Amygdala (tissue), 56 donors: ENCODE results near the gene UGT1A10.

Experiments
- DNase-seq, 56 donors: peaks; one replicate each; lab custom pipeline; 2025; lab: John Stamatoyannopoulos, UW

Gene UGT1A10

DNA sequence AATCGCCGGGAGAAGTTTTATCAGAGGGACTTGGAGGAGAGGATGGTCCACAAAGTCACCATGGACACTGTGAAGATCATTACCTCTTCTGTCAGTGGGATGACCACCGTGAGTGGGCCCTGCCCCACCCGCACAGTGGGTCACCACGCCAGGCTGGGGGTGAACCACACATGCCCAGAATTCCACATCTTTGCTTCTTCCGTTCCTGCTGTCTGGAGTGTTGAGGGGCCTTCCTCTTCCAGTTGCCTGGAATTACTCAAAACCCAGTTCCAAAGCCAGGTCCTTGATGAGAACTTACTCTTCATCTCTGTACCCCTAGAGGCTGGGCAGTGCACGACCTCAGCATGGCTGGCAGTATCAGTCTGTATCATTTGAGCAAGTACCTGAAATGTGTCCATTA, 164.0 kb downstream of the UGT1A10 start:
- no peak for DNase-seq

DNA sequence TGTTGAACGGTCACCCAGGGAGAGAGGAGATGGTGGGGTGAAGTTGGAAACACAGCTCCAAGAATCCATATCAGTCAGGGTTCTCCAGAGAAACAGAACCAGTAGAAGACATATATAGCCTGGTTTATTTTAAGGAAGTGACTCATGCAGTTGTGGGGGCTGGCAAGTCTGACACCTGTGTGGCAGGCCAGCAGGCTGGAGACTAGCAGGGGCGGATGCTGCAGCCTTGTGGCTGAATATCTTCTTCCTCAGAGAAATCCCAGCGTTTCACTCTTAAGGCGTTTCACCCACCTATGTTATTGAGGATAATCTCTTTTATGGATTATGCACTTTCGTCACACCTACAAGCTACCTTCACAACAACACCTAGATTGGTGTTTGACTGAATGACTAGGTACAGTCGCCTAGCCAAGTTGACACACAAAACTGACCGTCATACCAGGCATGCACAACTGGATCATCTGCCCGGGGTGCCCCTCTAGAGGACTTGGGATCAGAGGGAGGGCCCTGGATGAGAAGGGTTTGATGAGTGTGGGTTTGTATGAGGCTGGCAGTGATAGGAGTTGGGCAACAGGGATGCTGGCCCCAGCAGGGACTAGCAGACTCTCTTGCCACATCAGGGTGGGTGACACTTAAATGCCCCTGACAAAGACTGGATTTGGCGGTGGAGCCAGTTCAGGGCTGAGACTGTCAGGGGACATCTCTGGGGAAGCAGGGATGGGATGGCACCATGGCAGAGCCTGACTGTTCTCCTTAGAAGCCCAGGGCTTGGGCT, 165.3 kb downstream of the UGT1A10 start:
- DNase-seq, result peak in 6 of 56 donors; percentile 5 to 31 (median 14)

DNA sequence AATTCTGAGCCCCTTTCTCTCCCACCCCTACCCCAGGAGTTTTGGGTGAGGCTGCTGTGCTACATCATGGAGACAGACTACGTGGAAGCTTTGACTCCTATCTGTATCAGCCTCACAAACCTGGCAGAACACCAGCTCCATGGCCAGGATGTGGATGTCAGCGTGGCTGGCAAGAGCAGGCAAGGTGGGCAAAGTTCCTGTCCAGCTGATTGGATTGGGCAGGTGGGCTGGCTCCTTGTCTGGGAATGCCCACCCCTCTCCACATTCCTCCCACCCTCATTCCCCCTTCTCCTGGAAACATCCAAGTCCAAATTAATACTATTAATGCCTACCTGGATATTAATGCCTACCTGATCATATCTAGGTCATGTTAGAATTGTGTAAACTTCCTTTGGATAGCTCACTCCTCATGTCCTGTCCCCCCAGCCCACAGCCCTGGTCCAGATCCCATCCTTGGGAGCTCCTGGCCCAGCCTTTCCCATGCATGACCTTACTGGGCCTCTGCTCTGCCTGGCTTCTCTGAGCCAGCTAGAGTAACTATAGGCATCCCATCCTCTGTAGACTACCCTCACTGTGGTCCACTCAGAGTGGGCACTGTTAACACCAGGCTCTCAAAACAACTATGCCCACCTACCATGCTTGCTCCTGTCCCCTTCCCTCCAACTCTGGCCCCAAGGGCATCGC, 166.0 kb downstream of the UGT1A10 start:
- DNase-seq, result no peak

DNA sequence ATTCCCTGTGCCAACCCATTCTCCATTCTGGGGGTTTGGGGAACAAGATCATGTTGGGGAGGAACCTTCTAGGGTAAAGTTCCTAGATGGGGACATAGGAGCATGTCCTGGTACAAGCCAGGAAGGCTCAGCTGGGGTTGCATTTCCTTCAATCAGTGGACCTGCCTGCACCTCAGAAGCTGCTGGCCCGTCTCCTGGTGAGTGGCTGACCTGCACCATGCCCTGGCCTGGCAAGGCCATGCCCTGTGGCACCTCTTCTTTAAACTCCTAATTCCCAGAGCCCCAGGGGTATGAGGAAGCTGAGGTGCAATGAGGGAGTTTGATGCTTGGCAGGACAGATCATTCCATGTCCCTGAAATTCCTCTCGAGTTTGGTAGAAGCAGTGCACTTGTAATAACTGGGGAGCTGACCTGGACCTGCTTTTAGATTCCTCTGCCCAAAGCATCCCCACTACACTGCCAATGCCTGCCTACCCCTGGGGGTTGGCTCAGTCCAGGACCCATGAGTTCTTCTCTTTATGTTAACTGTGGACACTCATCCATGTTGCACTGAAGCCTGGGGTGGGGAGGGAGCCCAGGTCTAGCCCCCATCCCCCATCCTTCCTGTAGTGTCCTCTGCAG, 167.2 kb downstream of the UGT1A10 start:
- DNase-seq, result no peak

DNA sequence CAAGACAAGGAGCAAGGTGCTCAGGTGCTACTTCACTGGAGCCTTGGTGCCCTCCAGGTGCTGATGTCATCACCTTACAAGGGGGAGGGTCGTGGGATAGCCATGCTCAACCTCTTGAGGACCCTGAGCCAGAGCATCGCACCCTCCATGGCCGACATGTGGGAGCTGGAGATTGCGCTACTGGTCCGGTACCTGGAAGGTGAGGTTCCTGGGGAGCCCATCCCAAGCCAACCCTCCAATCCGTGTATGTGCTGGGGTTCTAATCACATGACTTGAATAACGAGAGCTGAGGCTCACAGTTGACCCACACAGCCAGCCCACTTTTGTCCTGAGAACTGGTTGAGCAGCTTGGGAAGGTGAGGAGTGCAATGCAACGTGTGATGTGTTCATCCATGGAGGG, 167.7 kb downstream of the UGT1A10 start:
- DNase-seq, result no peak

DNA sequence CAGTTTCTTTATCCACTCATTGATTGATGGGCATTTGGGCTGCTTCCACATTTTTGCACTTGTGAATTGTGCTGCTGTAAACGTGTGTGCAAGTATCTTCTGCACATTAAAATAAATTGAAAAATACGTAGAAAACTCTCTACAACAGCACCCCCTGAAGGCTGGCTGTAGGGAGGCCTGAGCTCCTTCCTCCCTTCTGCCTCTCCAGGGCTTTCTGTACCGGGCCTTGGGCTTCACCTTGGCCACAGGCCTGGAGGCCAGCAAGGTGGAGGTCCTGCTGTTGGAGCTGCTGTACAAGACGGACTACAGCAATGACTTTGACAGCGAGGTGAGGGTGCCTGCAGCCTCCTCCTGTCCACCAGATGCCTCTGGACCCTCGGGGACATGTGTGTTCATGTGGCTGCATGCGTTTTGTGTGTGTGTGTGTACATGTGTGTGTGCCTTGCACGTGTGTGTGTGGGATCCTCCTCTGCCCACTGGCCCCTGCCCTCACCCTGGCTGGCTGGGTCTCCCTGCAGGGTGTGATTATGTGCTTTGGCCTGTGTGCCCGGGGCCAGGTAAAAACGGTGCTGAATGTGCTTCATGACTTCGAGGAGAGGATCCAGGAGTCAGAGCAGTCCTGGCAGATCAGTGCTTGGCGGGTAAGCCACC, 171.1 kb downstream of the UGT1A10 start:
- no peak for DNase-seq

DNA sequence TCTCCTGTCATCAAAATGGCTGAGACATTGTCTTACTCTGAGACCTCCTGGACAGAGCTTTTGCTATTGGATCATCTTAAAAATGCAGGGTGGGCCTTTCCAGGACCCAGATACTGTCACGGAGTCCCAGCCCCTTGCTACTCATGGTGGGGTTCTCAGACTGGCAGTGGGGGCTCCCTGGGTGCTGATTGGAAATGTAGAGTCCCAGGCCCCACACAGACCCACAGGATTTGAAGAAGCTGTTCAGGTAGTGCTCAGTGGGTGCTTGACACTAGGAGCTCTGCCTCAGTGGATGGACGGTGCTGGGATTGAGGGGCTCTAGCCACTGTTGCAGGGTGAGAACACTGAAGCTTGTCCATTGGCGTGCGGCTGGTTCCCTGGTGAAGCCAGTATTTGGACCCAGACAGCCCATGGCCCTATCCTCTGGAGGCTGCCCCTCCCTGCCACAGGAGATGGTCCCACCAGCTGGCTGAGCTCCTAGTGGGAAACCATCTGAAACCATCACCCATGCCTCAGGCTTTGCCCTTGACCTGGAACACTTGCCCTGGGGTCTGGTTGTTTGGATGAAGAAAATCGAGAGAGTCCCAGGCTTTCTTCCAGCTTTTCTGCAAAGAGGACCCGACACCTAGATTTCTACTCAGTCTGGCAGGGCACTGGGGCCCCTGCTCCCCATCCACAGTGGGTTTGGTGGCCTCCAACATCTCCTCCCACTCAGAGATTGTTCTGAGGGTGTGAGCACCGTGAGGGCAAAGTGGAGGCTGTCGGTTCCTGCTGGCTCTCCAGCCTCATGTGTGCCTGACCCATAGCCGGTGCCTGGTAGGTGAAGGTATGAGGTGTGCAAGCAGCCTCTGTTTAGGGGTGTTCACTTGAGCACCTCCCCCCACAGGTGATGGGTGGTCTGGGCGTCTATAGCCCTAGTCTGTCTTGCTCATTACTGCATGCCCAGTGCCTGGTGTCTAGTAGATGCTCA, 172.0 kb downstream of the UGT1A10 start:
- DNase-seq, result no peak

DNA sequence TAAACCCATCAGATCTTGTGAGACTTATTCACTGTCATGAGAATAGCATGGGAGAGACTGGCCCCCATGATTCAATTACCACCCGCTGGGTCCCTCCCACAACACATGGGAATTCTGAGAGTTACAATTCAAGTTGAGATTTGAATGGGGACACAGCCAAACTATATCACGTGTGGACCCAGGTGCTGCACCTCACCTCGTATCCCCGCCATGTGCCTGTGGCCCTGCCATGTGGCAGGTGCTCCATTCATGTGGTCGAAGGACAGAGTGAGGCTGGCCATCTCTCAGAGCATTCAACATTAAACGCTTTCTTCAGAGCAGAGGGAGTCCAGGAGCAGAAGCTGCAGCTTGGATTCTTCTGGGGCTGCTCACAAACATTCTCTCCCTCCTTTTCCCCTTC, 174.1 kb downstream of the UGT1A10 start:
- DNase-seq, result no peak

DNA sequence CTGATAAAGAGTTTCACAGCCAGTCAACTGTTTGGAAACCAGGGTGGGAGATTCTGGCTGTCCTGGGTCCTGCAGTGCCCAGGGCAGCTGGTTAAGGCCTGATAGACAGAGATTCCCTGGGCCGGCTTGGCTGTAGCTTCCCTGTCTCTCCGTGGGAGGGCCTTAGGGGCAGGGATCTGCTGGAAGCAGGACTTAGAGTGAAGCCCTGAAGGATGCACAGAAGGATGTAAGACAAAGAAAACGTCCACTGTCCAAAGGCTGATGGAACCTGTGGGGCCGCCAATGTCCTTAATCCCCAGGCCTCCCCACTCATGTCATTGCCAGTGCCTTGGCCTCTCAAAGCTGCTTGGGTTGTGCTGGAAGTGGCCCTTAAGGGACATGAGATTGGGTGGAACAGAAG, 174.8 kb downstream of the UGT1A10 start:
- no peak for DNase-seq

DNA sequence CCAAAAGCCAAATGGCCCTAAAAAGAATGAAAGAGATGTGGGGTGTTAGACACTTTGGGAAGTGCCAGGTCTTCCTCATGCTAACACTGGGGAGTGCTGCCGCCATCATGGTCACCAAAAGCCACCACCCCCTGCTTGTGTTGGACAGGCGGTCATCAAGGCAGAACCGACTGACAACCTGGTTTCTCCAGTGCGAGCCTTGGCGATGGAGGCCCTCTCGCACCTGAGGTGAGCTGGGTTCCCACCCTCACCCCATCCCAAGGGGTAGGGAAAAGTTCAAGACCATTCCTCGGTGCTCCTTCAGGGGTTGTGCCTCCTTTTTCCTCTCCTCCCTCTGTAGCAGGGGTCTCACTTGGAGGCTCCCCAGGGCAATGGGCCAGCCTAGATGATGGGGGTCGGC, 175.5 kb downstream of the UGT1A10 start:
- DNase-seq, result no peak

DNA sequence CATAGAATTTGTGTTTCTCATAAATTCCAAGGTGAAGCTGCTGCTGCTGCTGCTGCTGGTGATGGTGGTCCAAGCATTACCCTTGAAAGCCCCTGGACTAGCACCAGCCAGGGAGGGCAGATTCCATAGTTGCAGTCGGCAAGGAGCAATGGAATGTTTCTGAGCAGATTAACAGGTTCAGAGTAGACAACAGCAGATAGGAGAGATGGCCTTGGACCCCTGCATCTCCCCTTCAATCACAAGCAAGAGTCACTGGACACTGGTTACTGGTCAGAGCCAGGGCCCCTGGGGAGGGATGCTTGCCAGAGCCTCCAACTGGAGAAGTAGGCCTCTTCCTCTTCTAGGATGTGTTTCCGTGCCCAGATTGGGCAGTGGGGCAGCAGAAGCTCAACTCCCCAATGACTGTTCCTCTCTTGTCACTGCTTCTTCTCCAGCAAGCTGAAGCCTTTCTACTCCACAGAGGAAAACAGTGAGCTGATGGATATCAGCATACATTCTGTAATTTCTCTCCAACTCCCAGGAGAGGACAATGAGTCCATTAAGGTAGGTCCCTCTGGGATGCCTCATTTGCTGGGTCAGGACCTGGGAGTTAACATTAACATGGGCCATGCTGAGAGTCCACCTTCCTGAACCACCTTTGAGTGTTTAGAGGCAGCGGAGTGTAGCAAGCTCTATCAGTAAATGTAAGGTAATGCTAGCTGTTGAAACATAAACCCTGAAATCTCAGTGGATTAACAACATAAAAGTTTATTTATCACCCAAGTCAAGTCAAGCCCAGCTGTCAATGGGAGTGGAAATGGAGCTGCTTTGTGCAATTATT, 177.2 kb downstream of the UGT1A10 start:
- no peak for DNase-seq

DNA sequence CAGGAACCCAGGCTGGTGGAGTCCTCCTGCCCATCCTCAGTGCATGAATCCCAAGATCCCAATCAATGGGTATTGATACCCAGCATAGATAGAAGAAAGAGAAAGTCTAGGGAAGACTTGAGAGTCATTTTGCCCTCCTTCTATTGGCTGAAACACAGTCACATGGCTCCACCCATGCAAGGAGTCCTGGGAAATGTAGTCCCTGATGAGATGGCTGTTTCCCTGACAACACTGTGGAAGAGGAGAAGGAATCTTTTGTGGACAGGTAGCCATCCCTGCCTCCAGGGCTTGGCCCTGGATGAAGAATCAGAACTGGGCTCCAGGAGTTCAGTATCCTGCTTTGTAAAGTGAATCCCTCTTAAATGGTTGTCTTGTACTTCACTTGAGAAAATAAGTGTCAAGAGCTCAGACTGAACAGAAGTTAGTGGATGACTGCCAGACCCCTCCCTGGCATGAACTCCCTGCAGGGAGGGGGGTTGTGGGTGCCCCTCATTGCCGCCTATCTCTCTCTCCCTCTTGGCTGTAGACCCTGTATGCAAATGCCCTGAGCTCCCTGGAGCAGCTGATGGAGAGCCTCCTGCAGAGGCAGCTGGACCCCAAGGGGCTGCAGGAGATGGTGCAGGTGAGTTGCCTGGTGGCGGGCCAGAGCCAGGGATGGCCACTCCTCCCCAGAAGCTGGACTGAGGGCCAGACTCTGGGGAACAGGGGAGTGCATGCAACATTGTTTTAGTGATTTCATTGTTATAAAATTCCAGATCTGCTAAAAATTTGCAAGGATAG, 178.0 kb downstream of the UGT1A10 start:
- DNase-seq, result no peak

DNA sequence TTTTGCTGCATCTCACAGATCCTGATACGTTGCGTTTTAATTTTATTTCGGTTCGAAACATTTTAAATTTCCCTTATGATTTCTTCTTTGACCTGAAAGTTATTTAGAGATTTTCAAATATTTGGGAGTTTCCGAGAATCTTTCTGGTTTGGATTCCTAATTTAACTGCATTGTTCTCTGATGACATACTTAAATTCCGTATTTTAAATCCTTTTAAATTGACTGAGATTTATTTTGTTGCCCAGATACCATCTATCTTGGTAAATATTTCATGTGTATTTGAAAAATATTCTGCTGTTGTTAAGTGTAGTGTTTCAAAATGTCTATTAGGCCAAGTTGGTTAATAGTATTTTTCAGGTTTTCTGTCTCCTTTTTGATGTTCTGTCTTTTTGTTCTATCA, 179.6 kb downstream of the UGT1A10 start:
- no peak for DNase-seq

DNA sequence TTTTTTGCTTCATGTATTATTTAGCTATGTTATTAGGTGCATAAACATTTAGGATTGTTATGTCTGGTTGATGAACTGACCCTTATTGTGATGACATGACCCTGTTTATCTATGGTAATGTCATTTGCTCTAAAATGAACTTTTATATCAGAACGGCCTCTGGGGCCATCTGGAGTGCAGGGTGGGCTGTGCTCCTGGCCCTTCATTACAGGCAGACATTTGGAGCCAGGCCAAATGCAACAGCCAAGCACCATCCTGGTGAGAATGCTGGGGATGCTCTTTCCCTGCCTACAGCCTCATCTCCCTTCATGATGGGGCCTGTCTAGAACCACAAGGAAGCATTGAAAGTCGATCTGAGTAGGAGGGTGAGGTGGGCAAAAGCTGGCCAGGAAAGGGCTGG, 180.1 kb downstream of the UGT1A10 start:
- DNase-seq, result no peak

DNA sequence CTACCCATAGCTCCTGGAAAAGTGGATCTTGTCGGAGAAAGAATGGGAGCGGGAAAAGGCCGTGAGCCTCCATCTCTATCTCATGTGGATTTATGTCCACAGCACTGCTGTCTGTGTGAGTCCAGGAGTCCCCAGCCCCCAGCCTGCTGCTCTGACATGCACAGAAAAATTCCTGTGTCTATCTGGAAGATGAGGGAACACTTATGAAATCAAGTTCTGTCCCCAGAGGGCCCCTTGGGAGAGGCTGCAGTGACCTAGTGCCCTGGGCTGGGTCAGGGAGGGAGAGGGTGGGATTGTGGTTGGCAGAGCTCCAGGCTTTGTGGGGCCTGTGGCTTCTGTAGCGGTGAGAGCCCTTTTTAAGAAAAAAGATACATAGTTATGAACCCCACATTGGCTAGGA, 180.5 kb downstream of the UGT1A10 start:
- no peak for DNase-seq

DNA sequence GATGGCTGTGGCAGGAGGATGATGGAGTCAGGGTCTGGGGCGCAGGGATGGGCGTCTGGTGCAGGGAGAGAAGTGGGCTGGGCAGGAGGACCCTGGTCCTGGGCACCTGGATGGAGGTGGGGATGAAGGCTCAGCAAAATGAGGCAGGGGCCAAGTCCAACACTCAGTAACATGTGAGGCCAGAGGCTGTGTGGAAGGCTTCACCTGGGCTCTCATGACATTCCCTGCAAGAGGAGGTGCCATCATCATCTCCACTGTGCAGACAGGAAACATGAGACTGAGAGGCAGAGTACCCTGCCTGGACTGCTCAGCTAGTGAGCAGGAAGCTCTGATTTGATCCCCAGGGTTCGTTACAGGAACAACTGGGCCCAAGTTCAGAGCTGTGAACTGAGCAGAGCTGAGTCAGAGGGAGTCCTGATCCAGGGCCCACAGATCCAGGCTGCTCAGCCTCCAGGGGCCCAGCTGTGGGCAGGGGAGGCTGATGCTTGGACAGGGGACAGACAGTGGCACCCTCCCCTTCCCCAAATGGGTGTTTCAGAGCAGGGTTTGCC, 181.2 kb downstream of the UGT1A10 start:
- no peak for DNase-seq

DNA sequence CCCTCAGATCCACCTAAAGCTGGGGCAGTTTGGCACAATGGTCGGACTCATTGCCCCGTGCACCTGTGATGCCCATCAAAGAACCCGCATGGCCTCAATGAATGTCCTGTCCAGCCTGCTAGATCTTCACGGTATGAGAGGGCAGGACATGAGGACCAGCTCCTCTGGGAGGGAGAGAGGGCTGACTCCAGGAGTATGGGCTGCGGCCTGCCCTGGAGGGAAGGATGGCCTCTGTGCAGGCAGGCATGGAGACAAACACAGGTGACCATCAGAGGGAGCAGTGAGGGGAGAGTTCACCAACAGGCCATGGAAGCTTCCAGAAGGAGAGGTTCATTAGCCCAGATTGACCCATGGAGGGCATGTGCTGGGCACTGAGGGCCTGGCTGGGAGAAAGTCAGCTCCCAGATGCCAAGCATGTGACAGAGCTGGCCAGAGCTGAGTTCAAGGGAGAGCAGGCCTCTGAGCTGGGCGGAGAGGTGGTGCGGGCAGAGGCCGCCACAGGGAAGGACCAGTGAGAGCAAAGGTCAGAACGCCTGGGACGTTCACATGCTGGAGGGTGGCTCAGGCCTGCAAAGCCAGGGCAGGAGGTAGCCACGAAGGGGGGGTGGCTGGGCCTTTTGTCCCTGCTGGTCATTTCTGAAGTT, 181.9 kb downstream of the UGT1A10 start:
- no peak for DNase-seq
